SK-N-SH (cell line): ENCODE measurements around the gene FOXP1. TPM values are rescaled to one million over a fixed set of nuclear protein-coding genes. Genes with fewer than 3 reads are reported as not detected.

ENCODE experiments used
- CTCF ChIA-PET: fragments of 300-600, 350-600 bp; formaldehyde crosslinking; extraction: SDS; loops from one replicate; lab custom pipeline; 2021; lab: Yijun Ruan, JAX
- POLR2A ChIA-PET: fragments of 350-600 bp; sonication (Branson Sonifier 250); formaldehyde crosslinking; extraction: SDS; loops from one replicate; lab custom pipeline; 2020; ENCODE audit warnings: antibody characterized with exemption, inconsistent platforms; lab: Yijun Ruan, JAX
- DNase-seq: peaks from one replicate; pipeline ENCODE4 v3.0.0; 2012
- H2AFZ ChIP-seq: fragments of 200-600 bp; sonication (generic); 2 replicates; pipeline ENCODE4 v1.8.1; 2016; ENCODE audit warnings: antibody characterized with exemption, mild to moderate bottlenecking, low read depth
- H3F3A ChIP-seq: fragments of 200-600 bp; sonication (generic); replicated peaks from 2 replicates; pipeline ENCODE3; 2016; ENCODE audit warnings: antibody characterized with exemption, mild to moderate bottlenecking; ENCODE audit not compliant: insufficient read depth
- H3K27ac ChIP-seq, 2 experiments: fragments of 200-500 bp in 1 of 2; fragments of 200-600 bp in 1 of 2; sonication (Bioruptor generic) in 1 of 2; sonication (generic), shearing (Covaris generic) in 1 of 2; 2 replicates each; pipeline versions ENCODE4 v1.5.1 to v1.6.1; 2014 to 2016; ENCODE audit warnings: low read depth in 2 of 2, inconsistent platforms in 1 of 2, low read length in 1 of 2, mild to moderate bottlenecking in 1 of 2, mixed read lengths in 1 of 2
- H3K27me3 ChIP-seq: fragments of 200-600 bp; sonication (generic), shearing (Covaris generic); 2 replicates; pipeline ENCODE4 v1.6.1; 2016; ENCODE audit warnings: mixed run types; ENCODE audit not compliant: insufficient read depth
- H3K36me3 ChIP-seq, 2 experiments: fragments of 200-500 bp in 1 of 2; fragments of 200-600 bp in 1 of 2; sonication (Bioruptor generic) in 1 of 2; sonication (generic) in 1 of 2; replicated peaks in 1 of 2; 2 replicates each; pipeline versions ENCODE3 to v1.5.1; 2014 to 2016; ENCODE audit warnings: low read length in 1 of 2, mild to moderate bottlenecking in 1 of 2; ENCODE audit not compliant: insufficient read depth in 2 of 2, control insufficient read depth in 1 of 2
- H3K4me1 ChIP-seq, 2 experiments: fragments of 200-500 bp in 1 of 2; fragments of 200-600 bp in 1 of 2; sonication (Bioruptor generic) in 1 of 2; sonication (generic), shearing (Covaris generic) in 1 of 2; 2 replicates each; pipeline versions ENCODE4 v1.5.1 to v1.6.1; 2014 to 2016; ENCODE audit warnings: low read depth in 1 of 2, low read length in 1 of 2, mixed run types in 1 of 2; ENCODE audit not compliant: insufficient read depth in 2 of 2, control insufficient read depth in 1 of 2
- H3K4me2 ChIP-seq: fragments of 200-600 bp; sonication (generic), shearing (Covaris generic); 2 replicates; pipeline ENCODE4 v1.6.1; 2017; ENCODE audit warnings: mixed run types
- H3K4me3 ChIP-seq, 2 experiments: fragments of 200-500 bp in 1 of 2; fragments of 200-600 bp in 1 of 2; sonication (Bioruptor generic) in 1 of 2; sonication (generic), shearing (Covaris generic) in 1 of 2; 2 replicates each; pipeline versions ENCODE4 v1.5.1 to v1.8.1; 2014 to 2016; ENCODE audit warnings: low read depth in 2 of 2, inconsistent platforms in 1 of 2, low read length in 1 of 2, mild to moderate bottlenecking in 1 of 2, mixed read lengths in 1 of 2, moderate library complexity in 1 of 2
- H3K79me2 ChIP-seq: fragments of 200-600 bp; sonication (generic); 2 replicates; pipeline ENCODE4 v1.8.1; 2017; ENCODE audit warnings: mild to moderate bottlenecking; ENCODE audit not compliant: insufficient read depth
- H3K9ac ChIP-seq: fragments of 200-600 bp; sonication (generic); 2 replicates; pipeline ENCODE4 v1.6.1; 2017; ENCODE audit warnings: mixed run types
- H3K9me2 ChIP-seq: fragments of 200-600 bp; sonication (generic); 2 replicates; pipeline ENCODE4 v1.6.1; 2017; ENCODE audit warnings: mixed run types
- H3K9me3 ChIP-seq: fragments of 200-600 bp; sonication (generic); 2 replicates; pipeline ENCODE4 v1.6.1; 2017; ENCODE audit warnings: mixed run types, mild to moderate bottlenecking, moderate library complexity
- H4K20me1 ChIP-seq: fragments of 200-600 bp; sonication (generic); 2 replicates; pipeline ENCODE4 v1.6.1; 2017; ENCODE audit warnings: mild to moderate bottlenecking, mixed run types; ENCODE audit not compliant: insufficient read depth
- CHD2 ChIP-seq: fragments of 150-350 bp; IDR thresholded peaks from 2 replicates; pipeline ENCODE4 v1.6.1; 2018; ENCODE audit warnings: low read length; ENCODE audit not compliant: partially characterized antibody
- ELF1 ChIP-seq: IDR thresholded peaks from 2 replicates; pipeline ENCODE4 v1.4.0; 2012
- FOSL2 ChIP-seq: IDR thresholded peaks from 2 replicates; pipeline ENCODE4 v1.4.0; 2012; ENCODE audit warnings: low read depth, mild to moderate bottlenecking, moderate library complexity, borderline replicate concordance
- FOXJ3 ChIP-seq: sonication (generic); formaldehyde crosslinking; IDR thresholded peaks from 2 replicates; pipeline ENCODE4 v1.5.1; 2020; ENCODE audit warnings: mild to moderate bottlenecking, missing genetic modification reagents
- GABPA ChIP-seq: IDR thresholded peaks from 2 replicates; pipeline ENCODE4 v1.4.0; 2012; ENCODE audit warnings: low read depth, mild to moderate bottlenecking
- GATA2 ChIP-seq: sonication (generic); formaldehyde crosslinking; IDR thresholded peaks from 2 replicates; pipeline ENCODE4 v1.5.0; 2020; ENCODE audit warnings: mild to moderate bottlenecking, missing genetic modification reagents
- JUND ChIP-seq: IDR thresholded peaks from 2 replicates; pipeline ENCODE4 v1.4.0; 2012
- MXI1 ChIP-seq: IDR thresholded peaks from 2 replicates; pipeline ENCODE4 v1.6.1; 2012; ENCODE audit warnings: mild to moderate bottlenecking, low read depth, low read length, improper control_type of control experiment
- NFIC ChIP-seq: IDR thresholded peaks from 2 replicates; pipeline ENCODE4 v1.4.0; 2012; ENCODE audit warnings: borderline replicate concordance
- NRF1 ChIP-seq: IDR thresholded peaks from 2 replicates; pipeline ENCODE4 v1.6.1; 2012; ENCODE audit warnings: low read depth, mild to moderate bottlenecking, low read length
- RAD21 ChIP-seq: IDR thresholded peaks from 2 replicates; pipeline ENCODE4 v1.6.1; 2012; ENCODE audit warnings: mild to moderate bottlenecking, low read length
- RCOR1 ChIP-seq: fragments of 150-350 bp; IDR thresholded peaks from 2 replicates; pipeline ENCODE4 v1.6.1; 2017; ENCODE audit warnings: antibody characterized with exemption, low read length
- RFX5 ChIP-seq: IDR thresholded peaks from 2 replicates; pipeline ENCODE4 v1.6.1; 2012; ENCODE audit warnings: mild to moderate bottlenecking, improper control_type of control experiment, low read length
- RXRA ChIP-seq: IDR thresholded peaks from 2 replicates; pipeline ENCODE4 v1.4.0; 2012; ENCODE audit warnings: low read depth, mild to moderate bottlenecking, borderline replicate concordance
- SIN3A ChIP-seq: IDR thresholded peaks from 2 replicates; pipeline ENCODE4 v1.6.1; 2012; ENCODE audit warnings: low read depth, mild to moderate bottlenecking, low read length, moderate library complexity, borderline replicate concordance
- SMC3 ChIP-seq: IDR thresholded peaks from 2 replicates; pipeline ENCODE4 v1.6.1; 2012; ENCODE audit warnings: low read depth, low read length, improper control_type of control experiment
- TAF1 ChIP-seq: IDR thresholded peaks from 2 replicates; pipeline ENCODE4 v1.6.1; 2012; ENCODE audit warnings: low read depth, mild to moderate bottlenecking, low read length, moderate library complexity, borderline replicate concordance
- TCF12 ChIP-seq: IDR thresholded peaks from 2 replicates; pipeline ENCODE4 v1.4.0; 2012
- YY1 ChIP-seq: IDR thresholded peaks from 2 replicates; pipeline ENCODE4 v1.4.0; 2012; ENCODE audit warnings: low read depth, mild to moderate bottlenecking
- WGBS: methylation state at CpG from one replicate; pipeline ENCODE4 v1.1.6; 2017; ENCODE audit warnings: low lambda C conversion rate; 5-methylcytosine and 5-hydroxymethylcytosine counted together
- polyA plus RNA-seq, 3 experiments: library from polyadenylated mRNA; depleted of rRNA; stranded (reverse); fragments of >200 nt; gene quantifications; 2 replicates each; pipeline ENCODE4 v1.2.3, GENCODE V29; 2012
- TF ChIP-seq, protein P1 (sequence below): IDR thresholded peaks from 2 replicates; pipeline ENCODE4 v1.4.0; 2012; ENCODE audit warnings: low read depth, borderline replicate concordance
- TF ChIP-seq, protein P2 (sequence below): fragments of 150-350 bp; IDR thresholded peaks from 2 replicates; pipeline ENCODE4 v1.6.1; 2017; ENCODE audit warnings: antibody characterized with exemption, low read length, low read depth, borderline replicate concordance
- TF ChIP-seq, protein P3 (sequence below): fragments of 200-600 bp; sonication (generic); IDR thresholded peaks from 2 replicates; pipeline ENCODE4 v1.6.1; 2017; ENCODE audit warnings: antibody characterized with exemption, mild to moderate bottlenecking, moderate library complexity
- TF ChIP-seq, protein P4 (sequence below): IDR thresholded peaks from 2 replicates; pipeline ENCODE4 v1.4.0; 2012; ENCODE audit warnings: low read depth
- TF ChIP-seq, protein P5 (sequence below): fragments of 150-350 bp; IDR thresholded peaks from 2 replicates; pipeline ENCODE4 v1.6.1; 2016; ENCODE audit warnings: mild to moderate bottlenecking, low read depth, low read length
- TF ChIP-seq, protein P6 (sequence below): IDR thresholded peaks from 2 replicates; pipeline ENCODE4 v1.4.0; 2012; ENCODE audit warnings: low read depth, borderline replicate concordance
- TF ChIP-seq, protein P7 (sequence below): IDR thresholded peaks from 2 replicates; pipeline ENCODE4; 2012

Gene FOXP1
- polyA plus RNA-seq, 1 of the 3 experiments (the other 2 are of a cell fraction): 8.8 TPM

DNA sequence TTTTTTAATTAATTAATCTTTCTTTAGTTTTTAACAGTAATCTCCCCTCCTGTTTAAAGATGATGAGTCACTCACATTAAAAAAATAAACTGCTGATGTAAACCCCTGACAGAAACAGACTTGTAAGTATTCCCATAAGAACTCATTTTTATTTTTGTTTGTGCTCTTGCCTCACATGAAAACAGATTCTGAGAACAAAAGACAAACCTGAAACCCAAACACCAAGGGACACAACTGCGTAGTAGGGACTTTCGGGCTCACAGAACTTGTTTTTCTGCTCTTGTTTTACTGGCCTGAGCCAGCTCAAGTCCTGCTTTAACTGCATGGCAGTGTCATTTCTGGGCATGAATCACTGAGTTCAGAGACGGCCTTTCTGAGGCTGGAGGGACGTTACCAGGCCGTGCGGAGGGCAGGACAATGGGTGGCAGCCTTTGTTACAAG lies 600.8 kb downstream of the FOXP1 start:
- peaks cover 29 to 75% of the 10 kb centered on the region in 2 experiments for H3K36me3 ChIP-seq
- no peaks in the 10 kb centered on the region for H4K20me1 ChIP-seq
- peak overlapping the region in 1 of 2 experiments; percentile 51; a peak in 3 of 4 replicates for H3K4me3 ChIP-seq
- no peak for TF ChIP-seq RAD21
- TF ChIP-seq JUND: 0 out of 2 replicates have a peak, but pooled peaks have one; percentile 23
- TF ChIP-seq ELF1: no peak
- TF ChIP-seq CHD2: no peak
- TF ChIP-seq YY1: peak; percentile 24; the same call in 1 of the 2 replicates
- TF ChIP-seq NRF1: no peak
- TF ChIP-seq, protein P1, sequence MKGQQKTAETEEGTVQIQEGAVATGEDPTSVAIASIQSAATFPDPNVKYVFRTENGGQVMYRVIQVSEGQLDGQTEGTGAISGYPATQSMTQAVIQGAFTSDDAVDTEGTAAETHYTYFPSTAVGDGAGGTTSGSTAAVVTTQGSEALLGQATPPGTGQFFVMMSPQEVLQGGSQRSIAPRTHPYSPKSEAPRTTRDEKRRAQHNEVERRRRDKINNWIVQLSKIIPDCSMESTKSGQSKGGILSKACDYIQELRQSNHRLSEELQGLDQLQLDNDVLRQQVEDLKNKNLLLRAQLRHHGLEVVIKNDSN: no peak
- TF ChIP-seq FOXJ3 (CRISPR knock-in tag): no peak
- no peak for TF ChIP-seq GATA2 (CRISPR knock-in tag)
- no peak for TF ChIP-seq MXI1
- TF ChIP-seq, protein P2, sequence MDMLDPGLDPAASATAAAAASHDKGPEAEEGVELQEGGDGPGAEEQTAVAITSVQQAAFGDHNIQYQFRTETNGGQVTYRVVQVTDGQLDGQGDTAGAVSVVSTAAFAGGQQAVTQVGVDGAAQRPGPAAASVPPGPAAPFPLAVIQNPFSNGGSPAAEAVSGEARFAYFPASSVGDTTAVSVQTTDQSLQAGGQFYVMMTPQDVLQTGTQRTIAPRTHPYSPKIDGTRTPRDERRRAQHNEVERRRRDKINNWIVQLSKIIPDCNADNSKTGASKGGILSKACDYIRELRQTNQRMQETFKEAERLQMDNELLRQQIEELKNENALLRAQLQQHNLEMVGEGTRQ: no peak
- TF ChIP-seq TAF1: peak; percentile 41; the same call in 1 of the 2 replicates
- TF ChIP-seq, protein P3, sequence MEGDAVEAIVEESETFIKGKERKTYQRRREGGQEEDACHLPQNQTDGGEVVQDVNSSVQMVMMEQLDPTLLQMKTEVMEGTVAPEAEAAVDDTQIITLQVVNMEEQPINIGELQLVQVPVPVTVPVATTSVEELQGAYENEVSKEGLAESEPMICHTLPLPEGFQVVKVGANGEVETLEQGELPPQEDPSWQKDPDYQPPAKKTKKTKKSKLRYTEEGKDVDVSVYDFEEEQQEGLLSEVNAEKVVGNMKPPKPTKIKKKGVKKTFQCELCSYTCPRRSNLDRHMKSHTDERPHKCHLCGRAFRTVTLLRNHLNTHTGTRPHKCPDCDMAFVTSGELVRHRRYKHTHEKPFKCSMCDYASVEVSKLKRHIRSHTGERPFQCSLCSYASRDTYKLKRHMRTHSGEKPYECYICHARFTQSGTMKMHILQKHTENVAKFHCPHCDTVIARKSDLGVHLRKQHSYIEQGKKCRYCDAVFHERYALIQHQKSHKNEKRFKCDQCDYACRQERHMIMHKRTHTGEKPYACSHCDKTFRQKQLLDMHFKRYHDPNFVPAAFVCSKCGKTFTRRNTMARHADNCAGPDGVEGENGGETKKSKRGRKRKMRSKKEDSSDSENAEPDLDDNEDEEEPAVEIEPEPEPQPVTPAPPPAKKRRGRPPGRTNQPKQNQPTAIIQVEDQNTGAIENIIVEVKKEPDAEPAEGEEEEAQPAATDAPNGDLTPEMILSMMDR: no peak
- peak; percentile 20; the same call in 1 of the 2 replicates for TF ChIP-seq RXRA
- no peak for TF ChIP-seq RFX5
- TF ChIP-seq SIN3A: no peak
- no peak for TF ChIP-seq SMC3
- TF ChIP-seq GABPA: no peak
- TF ChIP-seq, protein P4, sequence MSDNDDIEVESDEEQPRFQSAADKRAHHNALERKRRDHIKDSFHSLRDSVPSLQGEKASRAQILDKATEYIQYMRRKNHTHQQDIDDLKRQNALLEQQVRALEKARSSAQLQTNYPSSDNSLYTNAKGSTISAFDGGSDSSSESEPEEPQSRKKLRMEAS: peak; percentile 73
- no peak for TF ChIP-seq RCOR1
- TF ChIP-seq TCF12: peak; percentile 20; the same call in 1 of the 2 replicates
- TF ChIP-seq, protein P5, sequence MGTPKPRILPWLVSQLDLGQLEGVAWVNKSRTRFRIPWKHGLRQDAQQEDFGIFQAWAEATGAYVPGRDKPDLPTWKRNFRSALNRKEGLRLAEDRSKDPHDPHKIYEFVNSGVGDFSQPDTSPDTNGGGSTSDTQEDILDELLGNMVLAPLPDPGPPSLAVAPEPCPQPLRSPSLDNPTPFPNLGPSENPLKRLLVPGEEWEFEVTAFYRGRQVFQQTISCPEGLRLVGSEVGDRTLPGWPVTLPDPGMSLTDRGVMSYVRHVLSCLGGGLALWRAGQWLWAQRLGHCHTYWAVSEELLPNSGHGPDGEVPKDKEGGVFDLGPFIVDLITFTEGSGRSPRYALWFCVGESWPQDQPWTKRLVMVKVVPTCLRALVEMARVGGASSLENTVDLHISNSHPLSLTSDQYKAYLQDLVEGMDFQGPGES: no peak
- TF ChIP-seq FOSL2: peak; percentile 31; the same call in 1 of the 2 replicates
- TF ChIP-seq, protein P6, sequence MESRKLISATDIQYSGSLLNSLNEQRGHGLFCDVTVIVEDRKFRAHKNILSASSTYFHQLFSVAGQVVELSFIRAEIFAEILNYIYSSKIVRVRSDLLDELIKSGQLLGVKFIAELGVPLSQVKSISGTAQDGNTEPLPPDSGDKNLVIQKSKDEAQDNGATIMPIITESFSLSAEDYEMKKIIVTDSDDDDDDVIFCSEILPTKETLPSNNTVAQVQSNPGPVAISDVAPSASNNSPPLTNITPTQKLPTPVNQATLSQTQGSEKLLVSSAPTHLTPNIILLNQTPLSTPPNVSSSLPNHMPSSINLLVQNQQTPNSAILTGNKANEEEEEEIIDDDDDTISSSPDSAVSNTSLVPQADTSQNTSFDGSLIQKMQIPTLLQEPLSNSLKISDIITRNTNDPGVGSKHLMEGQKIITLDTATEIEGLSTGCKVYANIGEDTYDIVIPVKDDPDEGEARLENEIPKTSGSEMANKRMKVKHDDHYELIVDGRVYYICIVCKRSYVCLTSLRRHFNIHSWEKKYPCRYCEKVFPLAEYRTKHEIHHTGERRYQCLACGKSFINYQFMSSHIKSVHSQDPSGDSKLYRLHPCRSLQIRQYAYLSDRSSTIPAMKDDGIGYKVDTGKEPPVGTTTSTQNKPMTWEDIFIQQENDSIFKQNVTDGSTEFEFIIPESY: no peak
- TF ChIP-seq NFIC: no peak
- TF ChIP-seq, protein P7, sequence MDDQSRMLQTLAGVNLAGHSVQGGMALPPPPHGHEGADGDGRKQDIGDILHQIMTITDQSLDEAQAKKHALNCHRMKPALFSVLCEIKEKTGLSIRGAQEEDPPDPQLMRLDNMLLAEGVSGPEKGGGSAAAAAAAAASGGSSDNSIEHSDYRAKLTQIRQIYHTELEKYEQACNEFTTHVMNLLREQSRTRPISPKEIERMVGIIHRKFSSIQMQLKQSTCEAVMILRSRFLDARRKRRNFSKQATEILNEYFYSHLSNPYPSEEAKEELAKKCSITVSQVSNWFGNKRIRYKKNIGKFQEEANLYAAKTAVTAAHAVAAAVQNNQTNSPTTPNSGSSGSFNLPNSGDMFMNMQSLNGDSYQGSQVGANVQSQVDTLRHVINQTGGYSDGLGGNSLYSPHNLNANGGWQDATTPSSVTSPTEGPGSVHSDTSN: peak; percentile 45
- TF ChIP-seq, all 33 proteins: peak for 8
- Histone ChIP-seq H3K4me2 (peak overlapping the region; percentile 80), H3K9me2 (no peaks in the 10 kb centered on the region), H3K27me3 (no peaks in the 10 kb centered on the region), H3K4me1 (peaks cover 20 to 45% of the 10 kb centered on the region in 2 experiments), H3K9ac (peak overlapping the region; percentile 78), H3K9me3 (no peaks in the 10 kb centered on the region), H2AFZ (peak overlapping the region; percentile 50; the same call in 1 of the 2 replicates), H3F3A (peaks cover 62% of the 10 kb centered on the region), H3K27ac (peak overlapping the region; percentile 89 to 99), H3K79me2 (peaks cover 78% of the 10 kb centered on the region)
- WGBS: 3% methylated on average over 6 of the region's 6 CpGs
- no peak for DNase-seq
- ChIA-PET POLR2A (no interaction called here), CTCF (interaction anchor here (1.4 kb wide), 1 partner anchor 24 kb away, joined by 3 read pairs; no protein-coding TSS in a partner anchor)
